HL-60 (cell line): ENCODE measurements around the gene CYP24A1.
A peak's percentile ranks its signal among the peaks of the same experiment; 100 is the strongest.

ENCODE experiments used
- DNase-seq, 2 experiments: peaks; one replicate each; pipeline ENCODE4 v3.0.0-alpha.2; 2010 to 2020; ENCODE audit warnings: low read depth in 1 of 2, low spot score in 1 of 2
- H3K27ac ChIP-seq: fragments of 250-450 bp; sonication (Bioruptor Pico); replicated peaks from 2 replicates; pipeline ENCODE4 v1.5.1; 2020; ENCODE audit warnings: mild to moderate bottlenecking, moderate library complexity
- H3K27me3 ChIP-seq: fragments of 250-450 bp; sonication (Bioruptor Pico); 2 replicates; pipeline ENCODE4 v1.5.1; 2021; ENCODE audit warnings: mild to moderate bottlenecking, moderate library complexity; ENCODE audit not compliant: insufficient read depth, poor library complexity, severe bottlenecking
- H3K4me3 ChIP-seq: replicated peaks from 2 replicates; pipeline ENCODE4 v1.5.1; 2011; ENCODE audit warnings: mild to moderate bottlenecking, control low read depth, low read length; ENCODE audit not compliant: insufficient read depth
- CTCF ChIP-seq: IDR thresholded peaks from one replicate; pipeline ENCODE4 v1.5.1; 2011; ENCODE audit warnings: low read length, control low read depth, inconsistent platforms; ENCODE audit not compliant: insufficient read depth
- GABPA ChIP-seq: IDR thresholded peaks from 2 replicates; pipeline ENCODE4 v1.6.1; 2012; ENCODE audit warnings: low read depth
- POLR2AphosphoS5 ChIP-seq: IDR thresholded peaks from 2 replicates; pipeline ENCODE4 v1.6.1; 2012; ENCODE audit warnings: low read depth
- REST ChIP-seq: IDR thresholded peaks from 2 replicates; pipeline ENCODE4 v1.6.1; 2012; ENCODE audit warnings: low read depth; ENCODE audit not compliant: insufficient replicate concordance
- SPI1 ChIP-seq: IDR thresholded peaks from 2 replicates; pipeline ENCODE4 v1.6.1; 2012; ENCODE audit warnings: low read depth, mild to moderate bottlenecking, borderline replicate concordance

CYP24A1 gene

GRCh38 chr20:54221353-54221752 is 47.6 kb upstream of the CYP24A1 start:
- TF ChIP-seq REST (no peak), GABPA (no peak), POLR2AphosphoS5 (no peak), SPI1 (no peak)
- H3K27ac ChIP-seq: no peak overlapping the region
- no peaks in the 10 kb centered on the region for H3K27me3 ChIP-seq
- no peak overlapping the region for H3K4me3 ChIP-seq
- peak in 1 of 2 experiments; percentile 7 for DNase-seq

- no peak for DNase-seq
- H3K27me3 ChIP-seq: no peaks in the 10 kb centered on the region
- H3K4me3 ChIP-seq: no peak overlapping the region
- TF ChIP-seq GABPA: no peak
- TF ChIP-seq CTCF: no peak
- TF ChIP-seq REST: no peak
- no peak for TF ChIP-seq POLR2AphosphoS5
- TF ChIP-seq SPI1: no peak
- no peak overlapping the region for H3K27ac ChIP-seq
These were observed 46.9 kb upstream of the CYP24A1 start for GRCh38 chr20:54220722-54221121.

GRCh38 chr20:54219751-54220426 is 46.1 kb upstream of the CYP24A1 start:
- no peaks in the 10 kb centered on the region for H3K27me3 ChIP-seq
- no peak overlapping the region for H3K4me3 ChIP-seq
- no peak for DNase-seq
- TF ChIP-seq CTCF (peak; percentile 7), REST (no peak), GABPA (no peak)
- H3K27ac ChIP-seq: no peak overlapping the region
